Stimulated activated CD4-positive, alpha-beta T cell treated with anti-CD3 and anti-CD28 coated beads, TNF-alpha, amount 100 ng/mL, for 1 hour (primary cell): ENCODE data around the gene TBC1D30.

Experiments used
- DNase-seq, 3 donors: peaks; one replicate each; pipeline ENCODE4 v3.0.0-alpha.2; 2020; ENCODE audit warnings: low read depth in 3 of 3, low spot score in 1 of 3

The TBC1D30 gene

DNA sequence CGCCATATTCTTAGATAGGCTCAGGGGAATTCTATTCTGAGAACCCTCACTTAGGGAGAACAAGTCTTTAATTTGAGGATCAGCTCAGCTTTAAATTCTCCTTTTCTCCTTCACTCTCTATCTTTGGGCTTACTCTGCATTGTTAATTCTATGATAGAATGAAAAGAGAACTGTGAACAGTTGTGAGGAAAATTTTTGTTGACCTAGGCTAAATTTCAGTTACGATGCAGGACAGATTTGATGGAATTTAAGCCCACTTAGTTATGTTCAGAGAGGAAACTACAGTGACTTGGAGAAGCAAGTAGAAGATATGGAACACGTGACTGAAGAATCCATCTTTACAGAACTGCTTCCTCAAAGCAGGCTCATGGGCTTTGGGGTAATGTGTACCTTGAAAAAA is 82.7 kb downstream of the TBC1D30 start:
- no peak for DNase-seq

GRCh38 chr12:64909124-64909523 is 84.7 kb downstream of the TBC1D30 start:
- no peak for DNase-seq

- DNase-seq = no peak
Observed at GRCh38 chr12:64911081-64911480, 86.6 kb downstream of the TBC1D30 start.

DNA sequence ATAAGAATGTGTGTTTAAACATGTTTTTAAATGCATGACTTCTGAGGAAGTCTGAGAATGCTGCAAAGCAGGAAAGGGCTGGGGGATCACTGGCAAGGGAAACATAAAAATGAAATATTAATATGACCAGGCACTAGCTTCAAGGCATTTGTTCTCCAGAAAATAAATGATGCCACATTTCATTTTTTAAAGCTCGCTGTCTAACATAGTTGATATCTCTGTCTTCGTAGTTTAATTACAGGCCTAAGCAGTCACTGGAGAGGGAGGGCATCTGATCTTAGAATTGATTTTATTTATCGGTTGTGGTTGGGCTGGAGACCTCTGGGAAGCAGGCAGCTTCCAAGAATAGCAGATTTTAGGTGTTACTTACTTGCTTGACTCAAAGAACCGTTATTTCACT is 87.5 kb downstream of the TBC1D30 start:
- no peak for DNase-seq

GRCh38 chr12:64912516-64913255 is 88.2 kb downstream of the TBC1D30 start:
- no peak for DNase-seq

DNA sequence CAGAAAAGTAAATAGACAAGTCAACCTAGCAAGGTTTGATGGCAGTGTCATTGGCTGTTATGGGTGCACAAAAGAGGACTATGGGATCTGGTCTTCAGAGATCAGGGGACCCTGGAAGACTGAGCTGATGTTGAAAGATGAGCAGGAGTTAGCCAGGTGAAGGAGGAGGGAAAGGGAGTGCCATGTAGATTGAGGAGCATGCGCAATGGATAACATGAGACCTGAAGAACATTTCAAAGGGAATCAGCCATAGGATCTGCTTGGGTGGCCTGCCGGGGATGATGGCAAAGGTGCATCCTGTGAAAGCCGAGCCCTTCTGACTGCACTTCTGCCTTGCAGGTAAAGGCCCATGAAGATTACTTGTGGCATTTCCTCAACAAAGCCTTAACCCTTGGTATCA is 90.8 kb downstream of the TBC1D30 start:
- DNase-seq = no peak

DNA sequence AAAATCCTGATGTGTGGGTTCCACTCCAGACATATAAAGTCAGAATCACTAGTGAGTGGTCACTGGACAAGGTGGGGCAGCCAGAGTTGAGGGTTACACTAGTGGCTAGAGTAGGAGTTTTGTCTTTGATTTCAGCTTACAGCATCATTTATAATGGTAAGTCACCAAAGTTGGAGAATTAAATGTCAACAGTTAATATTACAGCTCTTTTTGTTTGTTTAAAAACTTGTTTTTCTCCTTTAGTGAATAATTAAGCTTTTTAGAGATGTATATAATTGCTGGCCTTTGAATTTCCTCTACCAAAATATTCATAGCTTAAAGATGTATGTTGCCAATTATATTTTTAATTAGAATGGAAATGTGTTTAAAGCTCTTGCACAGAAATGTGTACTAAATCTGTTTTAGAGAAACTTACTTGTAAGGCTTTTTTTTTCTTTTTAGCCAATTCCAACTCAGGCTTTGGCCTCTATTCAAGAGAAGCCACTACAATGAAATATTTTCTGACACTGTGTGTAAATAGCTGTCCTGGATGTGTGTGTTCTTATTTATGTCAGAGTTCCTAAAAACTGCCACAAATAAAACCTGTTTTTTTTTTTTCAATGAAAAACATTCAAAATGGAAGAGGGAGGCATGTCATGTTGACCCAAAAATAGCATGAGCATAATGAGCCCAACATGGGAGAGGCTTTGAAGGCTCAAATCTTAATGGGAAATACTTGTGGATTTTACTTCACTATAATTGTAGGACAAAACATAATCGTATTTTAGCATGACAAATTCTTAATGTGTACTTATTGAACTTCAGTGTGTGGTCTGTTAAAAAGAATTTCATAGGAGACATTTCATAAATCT is 92.2 kb downstream of the TBC1D30 start:
- no peak for DNase-seq

GRCh38 chr12:64918344-64918743 is 93.9 kb downstream of the TBC1D30 start:
- no peak for DNase-seq

DNA sequence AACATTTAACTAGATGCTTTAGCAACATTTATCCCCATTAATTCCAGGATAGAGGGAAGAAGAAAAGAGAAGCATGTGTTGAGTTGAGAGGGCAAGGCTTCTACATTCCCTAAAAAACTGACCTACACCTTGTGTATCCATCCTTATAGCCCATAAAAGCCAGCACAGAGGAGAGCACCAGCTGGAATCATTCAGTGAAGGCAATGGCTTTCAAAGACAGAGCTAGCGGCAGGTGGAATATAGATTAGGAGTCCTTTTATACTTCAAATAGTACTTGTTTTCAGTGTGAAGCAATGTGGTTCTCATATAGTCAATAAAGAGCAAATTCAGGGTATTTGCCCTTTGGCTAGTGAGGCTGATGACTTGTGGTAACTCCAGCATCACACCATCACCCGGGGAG is 94.4 kb downstream of the TBC1D30 start:
- no peak for DNase-seq

DNA sequence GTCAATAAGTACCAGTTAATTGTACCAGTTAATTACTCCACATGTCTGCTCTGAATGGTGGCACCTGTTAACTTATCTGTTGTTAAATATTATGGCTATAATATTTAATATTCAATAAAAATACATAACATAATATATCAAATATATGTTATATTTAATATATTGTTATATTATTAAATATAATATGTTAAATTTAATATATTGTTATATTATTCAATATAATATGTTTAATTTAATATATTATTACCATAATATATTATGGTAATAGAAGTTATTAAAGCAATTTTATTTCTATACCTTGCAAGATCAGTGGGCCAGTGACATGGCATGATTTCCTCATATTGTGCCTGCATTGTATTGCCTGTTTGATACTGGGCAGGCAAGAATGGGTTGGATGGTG is 98.4 kb downstream of the TBC1D30 start:
- DNase-seq = no peak

DNA sequence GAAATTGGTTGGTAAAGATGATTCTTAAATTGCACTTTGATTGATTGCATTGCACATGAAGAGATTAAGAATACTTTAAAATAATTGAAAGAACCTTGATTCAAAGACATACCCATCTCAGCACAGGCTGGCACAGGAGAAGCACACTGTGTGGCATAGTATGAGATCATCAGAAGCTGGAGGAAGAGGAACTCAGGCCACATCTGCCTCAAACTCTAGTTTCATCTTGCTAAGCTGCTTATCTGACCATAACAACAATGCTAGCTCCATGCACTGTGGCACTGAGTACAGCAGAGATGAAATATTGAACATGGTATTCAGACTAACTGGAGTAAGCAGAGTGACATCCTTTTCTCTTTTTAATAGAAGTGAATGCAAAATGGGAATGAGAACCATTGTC is 99.1 kb downstream of the TBC1D30 start:
- DNase-seq = no peak
